ENCODE results near the gene ATG5. TPM values are rescaled to one million over a fixed set of nuclear protein-coding genes. Genes with fewer than 3 reads are reported as not detected.

Gene ATG5
- total RNA-seq, 2 donors from 2014 or later = 29.5 to 31.4 TPM

GRCh38 chr6:106359959-106360409 lies 34.4 kb upstream of the ATG5 start:
- no peaks in the 10 kb centered on the region for H3K36me3 Mint-ChIP-seq (ENCODE audit: low read depth)
- no peak overlapping the region for H3K9ac ChIP-seq (ENCODE audit: extremely low read depth, low read length, poor library complexity, severe bottlenecking)
- no peaks in the 10 kb centered on the region for H3K4me1 ChIP-seq (ENCODE audit: control insufficient read depth, insufficient read depth, low read length)
- no peaks in the 10 kb centered on the region for H3K9me3 Mint-ChIP-seq
- no peak for DNase-seq
- peak overlapping the region; percentile 68 for H3K4me3 Mint-ChIP-seq
- H3K27me3 Mint-ChIP-seq (ENCODE audit: insufficient read depth) = peaks cover 18% of the 10 kb centered on the region
- WGBS, 2 experiments (ENCODE audit: insufficient coverage in 1 of 2, insufficient read length in 1 of 2) = 26 to 29% methylated on average over 11 to 12 of the region's 12 CpGs
- H3K27ac ChIP-seq (ENCODE audit: low read depth, low read length) = no peak overlapping the region
- H3K9me3 ChIP-seq (ENCODE audit: control insufficient read depth, low read length) = no peaks in the 10 kb centered on the region
- H3K36me3 ChIP-seq (ENCODE audit: control insufficient read depth, insufficient read depth, low read length) = no peaks in the 10 kb centered on the region
- peak overlapping the region; percentile 64 for H3K4me3 ChIP-seq (ENCODE audit: low read length)
- no peak overlapping the region for H3K27ac Mint-ChIP-seq
- TF ChIP-seq CTCF (conservative IDR thresholded peaks at IDR 0.05) = no peak
- H3K4me1 Mint-ChIP-seq = peaks cover 4% of the 10 kb centered on the region
- H3K27me3 ChIP-seq (ENCODE audit: control insufficient read depth, insufficient read depth, low read length, poor library complexity, severe bottlenecking) = peaks cover 43% of the 10 kb centered on the region

GRCh38 chr6:106356378-106356777 lies 30.8 kb upstream of the ATG5 start:
- H3K4me3 ChIP-seq (ENCODE audit: low read length) = no peak overlapping the region
- no peaks in the 10 kb centered on the region for H3K9me3 ChIP-seq (ENCODE audit: control insufficient read depth, low read length)
- WGBS, 2 experiments (ENCODE audit: insufficient coverage in 1 of 2, insufficient read length in 1 of 2) = 94 to 100% methylated on average over 1 of the region's 1 CpG
- DNase-seq = no peak
- peaks cover 12% of the 10 kb centered on the region for H3K27me3 Mint-ChIP-seq (ENCODE audit: insufficient read depth)
- no peaks in the 10 kb centered on the region for H3K36me3 Mint-ChIP-seq (ENCODE audit: low read depth)
- no peaks in the 10 kb centered on the region for H3K36me3 ChIP-seq (ENCODE audit: control insufficient read depth, insufficient read depth, low read length)
- peaks cover 32% of the 10 kb centered on the region for H3K27me3 ChIP-seq (ENCODE audit: control insufficient read depth, insufficient read depth, low read length, poor library complexity, severe bottlenecking)
- no peak overlapping the region for H3K4me3 Mint-ChIP-seq
- H3K4me1 Mint-ChIP-seq = peaks cover 7% of the 10 kb centered on the region
- no peak overlapping the region for H3K9ac ChIP-seq (ENCODE audit: extremely low read depth, low read length, poor library complexity, severe bottlenecking)
- H3K27ac ChIP-seq (ENCODE audit: low read depth, low read length) = no peak overlapping the region
- TF ChIP-seq CTCF (conservative IDR thresholded peaks at IDR 0.05) = no peak
- no peak overlapping the region for H3K27ac Mint-ChIP-seq
- no peaks in the 10 kb centered on the region for H3K4me1 ChIP-seq (ENCODE audit: control insufficient read depth, insufficient read depth, low read length)
- H3K9me3 Mint-ChIP-seq = peaks cover 7% of the 10 kb centered on the region

GRCh38 chr6:106347219-106347618 lies 21.7 kb upstream of the ATG5 start:
- H3K27me3 Mint-ChIP-seq (ENCODE audit: insufficient read depth) = no peaks in the 10 kb centered on the region
- no peak overlapping the region for H3K27ac ChIP-seq (ENCODE audit: low read depth, low read length)
- no peak overlapping the region for H3K27ac Mint-ChIP-seq
- WGBS, 2 experiments (ENCODE audit: insufficient coverage in 1 of 2, insufficient read length in 1 of 2) = 89 to 100% methylated on average over 1 of the region's 1 CpG
- peaks cover 2% of the 10 kb centered on the region for H3K9me3 Mint-ChIP-seq
- DNase-seq = no peak
- no peak overlapping the region for H3K4me3 ChIP-seq (ENCODE audit: low read length)
- no peak for TF ChIP-seq CTCF (conservative IDR thresholded peaks at IDR 0.05)
- no peaks in the 10 kb centered on the region for H3K4me1 ChIP-seq (ENCODE audit: control insufficient read depth, insufficient read depth, low read length)
- no peaks in the 10 kb centered on the region for H3K36me3 ChIP-seq (ENCODE audit: control insufficient read depth, insufficient read depth, low read length)
- H3K9me3 ChIP-seq (ENCODE audit: control insufficient read depth, low read length) = no peaks in the 10 kb centered on the region
- H3K27me3 ChIP-seq (ENCODE audit: control insufficient read depth, insufficient read depth, low read length, poor library complexity, severe bottlenecking) = no peaks in the 10 kb centered on the region
- H3K4me3 Mint-ChIP-seq = no peak overlapping the region
- no peak overlapping the region for H3K9ac ChIP-seq (ENCODE audit: extremely low read depth, low read length, poor library complexity, severe bottlenecking)
- no peaks in the 10 kb centered on the region for H3K36me3 Mint-ChIP-seq (ENCODE audit: low read depth)
- H3K4me1 Mint-ChIP-seq = no peaks in the 10 kb centered on the region
